Hematopoietic multipotent progenitor cell (in vitro differentiated cells): Measurements from ENCODE around the gene IL22. TPM values are rescaled to one million over a fixed set of nuclear protein-coding genes. Genes with fewer than 3 reads are reported as not detected.

Experiments
- total RNA-seq: library from RNA; depleted of rRNA; stranded (reverse); fragments of >200 nt; gene quantifications from one replicate; pipeline ENCODE4 v1.2.3, GENCODE V29; 2012

Gene IL22
- total RNA-seq, 1 donor, result not detected

Other genes with a start within 250 kb of the IL22 start
- not detected for gene IFNG, start 93.9 kb downstream of the IL22 start, total RNA-seq
- not detected for gene IL26, start 27.8 kb downstream of the IL22 start, total RNA-seq
- 10.0 TPM for gene MDM1, start 78.8 kb upstream of the IL22 start, total RNA-seq